GM12878 (cell line): ENCODE data around the gene PLEKHJ1. TPM values are rescaled to one million over a fixed set of nuclear protein-coding genes. Genes with fewer than 3 reads are reported as not detected.

Experiments used
- ATAC-seq: fragments of 200-7000 bp; cut with Tn5 transposase; 3 replicates; pipeline ENCODE4 v1.9.1; 2020; ENCODE audit warnings: mild to moderate bottlenecking, moderate library complexity
- BruUV-seq: library from RNA; stranded (reverse); fragments of 400-500 nt; replicated peaks from 2 replicates; lab custom pipeline; 2021; lab: Mats Ljungman, UMichigan
- CTCF ChIA-PET: fragments of 300-600 bp; sonication (Branson Sonifier 250); formaldehyde crosslinking; extraction: SDS; loops from one replicate; lab custom pipeline; 2021; ENCODE audit warnings: inconsistent platforms; lab: Yijun Ruan, JAX
- POLR2A ChIA-PET: fragments of 350-600 bp; formaldehyde crosslinking; extraction: SDS; loops from one replicate; lab custom pipeline; 2021; ENCODE audit warnings: inconsistent platforms; lab: Charles Lee
- RAD21 ChIA-PET: fragments of 300-600 bp; sonication (Branson Sonifier 250); formaldehyde crosslinking; loops from one replicate; lab custom pipeline; 2023; ENCODE audit warnings: antibody characterized with exemption; ENCODE audit not compliant: unreplicated experiment; lab: Charles Lee
- SMC1A ChIA-PET: fragments of 300-600 bp; sonication (Branson Sonifier 250); formaldehyde crosslinking; loops from one replicate; lab custom pipeline; 2023; ENCODE audit not compliant: unreplicated experiment, uncharacterized antibody; lab: Charles Lee
- DNase-seq: peaks from one replicate; pipeline ENCODE4 v3.0.0-alpha.2; 2011; ENCODE audit warnings: low read depth, low spot score
- FAIRE-seq: peaks from 3 replicates; lab custom pipeline; 2011; peaks lifted over from hg19 to GRCh38; lab: Jason Lieb, UNC
- H2AFZ ChIP-seq: 2 replicates; pipeline ENCODE4 v1.6.0; 2011; ENCODE audit warnings: low read depth, low read length, control low read depth; ENCODE audit not compliant: control insufficient read depth
- H3K27ac ChIP-seq: 2 replicates; pipeline ENCODE4 v1.5.1; 2011; ENCODE audit warnings: control low read depth; ENCODE audit not compliant: control insufficient read depth, insufficient read depth
- H3K27me3 ChIP-seq, 2 experiments: replicated peaks in 1 of 2; 2 replicates each; pipeline versions ENCODE4 v1.6.0 to v1.6.1; 2011; ENCODE audit warnings: low read length in 1 of 2; ENCODE audit not compliant: control insufficient read depth in 2 of 2, insufficient read depth in 2 of 2
- H3K36me3 ChIP-seq, 2 experiments: 2 replicates each; pipeline ENCODE4 v1.5.1; 2011; ENCODE audit warnings: low read length in 1 of 2; ENCODE audit not compliant: control insufficient read depth in 2 of 2, insufficient read depth in 2 of 2
- H3K4me1 ChIP-seq: 2 replicates; pipeline ENCODE4 v1.6.1; 2011; ENCODE audit warnings: mild to moderate bottlenecking, low read length, moderate library complexity, mixed read lengths; ENCODE audit not compliant: control insufficient read depth, insufficient read depth
- H3K4me2 ChIP-seq: 2 replicates; pipeline ENCODE4 v1.6.0; 2011; ENCODE audit warnings: control low read depth; ENCODE audit not compliant: control insufficient read depth, insufficient read depth
- H3K4me3 ChIP-seq: fragments of 200-600 bp; sonication (generic); 2 replicates; pipeline ENCODE4 v1.5.1; 2016
- H3K79me2 ChIP-seq: 2 replicates; pipeline ENCODE4 v1.6.0; 2011; ENCODE audit warnings: low read length; ENCODE audit not compliant: control insufficient read depth, insufficient read depth
- H3K9ac ChIP-seq: 2 replicates; pipeline ENCODE4 v1.8.0; 2011; ENCODE audit warnings: low read length, control low read depth, mixed read lengths; ENCODE audit not compliant: control insufficient read depth, insufficient read depth
- H3K9me3 ChIP-seq: replicated peaks from 3 replicates; pipeline ENCODE4 v1.5.1; 2011; ENCODE audit warnings: mild to moderate bottlenecking, low read length; ENCODE audit not compliant: control insufficient read depth, insufficient read depth
- H4K20me1 ChIP-seq: 2 replicates; pipeline ENCODE4 v1.6.0; 2011; ENCODE audit not compliant: control insufficient read depth, insufficient read depth
- BACH1 ChIP-seq: fragments of 450-650 bp; IDR thresholded peaks from 2 replicates; pipeline ENCODE4 v1.6.1; 2017; ENCODE audit warnings: mild to moderate bottlenecking, borderline replicate concordance
- CEBPB ChIP-seq, 2 experiments: fragments of 150-350 bp in 1 of 2; IDR thresholded peaks; 2 replicates each; pipeline ENCODE4 v1.6.1; 2012 to 2014; ENCODE audit warnings: low read depth in 2 of 2, low read length in 2 of 2, borderline replicate concordance in 1 of 2, inconsistent platforms in 1 of 2
- EGR1 ChIP-seq, 2 experiments: IDR thresholded peaks; 1 replicate in 1 of 2; 2 replicates in 1 of 2; pipeline ENCODE4 v1.6.1; 2011 to 2012; ENCODE audit warnings: low read depth in 2 of 2, low read length in 2 of 2, borderline replicate concordance in 1 of 2, mild to moderate bottlenecking in 1 of 2, moderate library complexity in 1 of 2
- HDAC6 ChIP-seq: fragments of 200-600 bp; sonication (generic); IDR thresholded peaks from one replicate; pipeline ENCODE4 v1.8.0; 2017; ENCODE audit warnings: antibody characterized with exemption; ENCODE audit not compliant: unreplicated experiment
- IKZF1 ChIP-seq: fragments of 450-650 bp; conservative IDR thresholded peaks from 2 replicates; pipeline ENCODE4 v1.6.1; 2017; ENCODE audit warnings: antibody characterized with exemption, mild to moderate bottlenecking
- IKZF2 ChIP-seq, 2 experiments: fragments of 450-650 bp; IDR thresholded peaks; 2 replicates each; pipeline ENCODE4 v1.6.1; 2017; ENCODE audit warnings: mild to moderate bottlenecking in 2 of 2, moderate library complexity in 2 of 2
- LARP7 ChIP-seq: fragments of 450-650 bp; IDR thresholded peaks from 2 replicates; pipeline ENCODE4 v1.6.1; 2017; ENCODE audit warnings: mild to moderate bottlenecking
- MTA2 ChIP-seq: fragments of 450-650 bp; IDR thresholded peaks from 2 replicates; pipeline ENCODE4 v1.6.1; 2016; ENCODE audit warnings: low read depth, mild to moderate bottlenecking, moderate library complexity
- MXI1 ChIP-seq: fragments of 150-350 bp; IDR thresholded peaks from 2 replicates; pipeline ENCODE4 v1.6.1; 2011; ENCODE audit warnings: low read depth, mild to moderate bottlenecking, inconsistent platforms, low read length, improper control_type of control experiment
- NFXL1 ChIP-seq: fragments of 450-650 bp; IDR thresholded peaks from 2 replicates; pipeline ENCODE4 v1.6.1; 2017; ENCODE audit warnings: antibody characterized with exemption, mild to moderate bottlenecking, borderline replicate concordance
- RELA ChIP-seq: fragments of 450-650 bp; IDR thresholded peaks from 2 replicates; pipeline ENCODE4 v1.8.0; 2014; ENCODE audit warnings: borderline replicate concordance; ENCODE audit not compliant: partially characterized antibody
- SIN3A ChIP-seq: IDR thresholded peaks from 2 replicates; pipeline ENCODE4 v1.6.1; 2012; ENCODE audit warnings: low read depth, low read length, improper control_type of control experiment
- SREBF2 ChIP-seq: IDR thresholded peaks from 2 replicates; pipeline ENCODE4 v1.6.1; 2012; ENCODE audit warnings: mild to moderate bottlenecking, low read length
- SUPT20H ChIP-seq: IDR thresholded peaks from 2 replicates; pipeline ENCODE4 v1.6.1; 2011; ENCODE audit warnings: low read depth, mild to moderate bottlenecking, low read length, moderate library complexity, borderline replicate concordance; ENCODE audit not compliant: control insufficient read depth
- ZNF207 ChIP-seq: fragments of 450-650 bp; IDR thresholded peaks from 2 replicates; pipeline ENCODE4 v1.6.1; 2014; ENCODE audit warnings: antibody characterized with exemption, mild to moderate bottlenecking, borderline replicate concordance
- WGBS: methylation state at CpG from one replicate; pipeline ENCODE4 v1.1.6; 2016; ENCODE audit warnings: low lambda C conversion rate; ENCODE audit not compliant: insufficient replicate concordance, insufficient coverage; ENCODE audit errors: missing lambda C conversion rate; 5-methylcytosine and 5-hydroxymethylcytosine counted together
- in situ Hi-C: fragments of 300-500 bp; cut with MboI; formaldehyde crosslinking; loops from 9 replicates; pipeline ENCODE4 v1.14.3; 2018; ENCODE audit warnings: mixed read lengths
- intact Hi-C: fragments of 100-400 bp; cut with micrococcal nuclease; formaldehyde crosslinking; loops from one replicate; pipeline ENCODE4 v1.14.2; 2022; ENCODE audit not compliant: unreplicated experiment
- polyA plus RNA-seq, 11 experiments: library from polyadenylated mRNA; depleted of rRNA in 4 of 11; unstranded in 6 of 11; stranded (reverse) in 5 of 11; fragments of >200 nt; fragmentation: Nextera tagmentation in 4 of 11; fragmentation: Illumina TruSeq in 1 of 11; extraction: Ambion mirVana in 4 of 11; extraction: Trizol in 1 of 11; gene quantifications; 1 replicate in 1 of 11; 2 replicates in 10 of 11; pipeline versions ENCODE4 v1.2.1 to v1.2.3, GENCODE V29; 2011 to 2016; ENCODE audit warnings: inconsistent platforms in 2 of 11, missing spikeins in 2 of 11, low read depth in 1 of 11
- total RNA-seq, 4 experiments: library from RNA; depleted of rRNA in 3 of 4; stranded (reverse); fragments of >200 nt in 3 of 4; fragmentation: Illumina TruSeq in 1 of 4; extraction: Trizol in 1 of 4; gene quantifications; 2 replicates each; pipeline versions ENCODE4 v1.2.1 to v1.2.3, GENCODE V29; 2013 to 2021
- TF ChIP-seq, protein P1 (sequence below): fragments of 450-650 bp; conservative IDR thresholded peaks from 2 replicates; pipeline ENCODE4 v1.6.1; 2017; ENCODE audit warnings: mild to moderate bottlenecking, moderate library complexity
- TF ChIP-seq, protein P2 (sequence below): fragments of 450-650 bp; IDR thresholded peaks from 2 replicates; pipeline ENCODE4 v1.6.1; 2017; ENCODE audit warnings: low read depth, mild to moderate bottlenecking, moderate library complexity

The PLEKHJ1 gene
- total and polyA plus RNA-seq, 10 of the 15 experiments (the other 5 are each of a cell fraction or from before 2014, with no cell fraction given): 1.3 to 133 (median 75.0) TPM

DNA sequence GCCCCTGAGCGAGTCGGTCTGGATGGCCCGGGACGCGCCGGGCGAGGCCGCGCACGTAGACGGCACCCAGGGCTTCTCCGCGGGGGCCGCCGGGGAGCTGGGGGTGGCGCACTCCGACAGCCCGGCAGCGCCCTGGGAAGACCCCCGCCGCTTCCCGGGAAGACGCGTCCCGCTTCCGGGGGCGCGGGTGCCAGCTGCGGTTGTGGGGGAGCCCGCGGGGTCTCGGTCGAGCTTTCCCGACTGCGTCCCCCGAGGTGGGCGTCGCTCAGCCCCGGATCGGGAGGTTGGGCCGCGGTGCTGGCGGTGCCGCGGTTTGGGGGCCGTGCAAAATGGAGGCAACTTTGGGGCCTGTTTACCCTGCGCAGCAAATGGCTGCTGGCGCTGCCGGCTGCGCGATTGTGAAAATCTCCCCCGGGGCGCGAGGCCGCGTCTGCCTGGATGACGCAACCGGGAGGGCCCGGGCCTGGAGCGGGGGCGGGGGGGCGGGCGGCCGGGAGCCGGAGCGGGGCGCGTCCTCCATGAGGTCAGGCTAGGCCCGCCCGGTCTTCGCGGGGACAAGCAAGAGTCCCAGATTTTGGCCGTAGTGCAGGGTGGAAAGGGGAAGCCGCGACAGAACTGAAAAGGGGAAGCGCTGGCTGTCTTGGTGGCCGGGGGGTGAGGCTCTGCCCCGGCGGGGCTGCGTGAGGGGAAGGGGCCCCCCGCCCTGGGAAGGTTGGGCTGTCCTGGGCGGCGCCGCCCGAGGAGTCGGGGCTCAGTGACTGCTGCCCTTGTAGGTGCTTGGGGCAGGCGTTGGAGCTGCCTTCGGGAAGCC lies 34.5 kb upstream of the PLEKHJ1 start:
- peaks cover 4 to 19% of the 10 kb centered on the region in 2 experiments for H3K36me3 ChIP-seq
- WGBS: under 1% methylated on average over 69 of the region's 88 CpGs
- H3K4me3 ChIP-seq: peak overlapping the region; percentile 95
- RAD21 ChIA-PET: interaction anchor here (0.8 to 4.5 kb wide), 6 partner anchors 11 to 103 kb away, joined by 3 to 44 read pairs (median 4); no protein-coding TSS in a partner anchor
- no peaks in the 10 kb centered on the region for H3K9me3 ChIP-seq
- H3K9ac ChIP-seq: peak overlapping the region; percentile 97
- peaks cover 58% of the 10 kb centered on the region for H3K79me2 ChIP-seq
- FAIRE-seq: no peak
- peaks cover 13% of the 10 kb centered on the region for H4K20me1 ChIP-seq
- POLR2A ChIA-PET: interaction anchor here (0.5 to 3.5 kb wide), 6 partner anchors 9 to 407 kb away, joined by 3 to 36 read pairs (median 5); no protein-coding TSS in a partner anchor
- H3K27ac ChIP-seq: peak overlapping the region; percentile 89
- intact Hi-C loops: loop anchor here (5.0 to 10.0 kb wide), 2 partner anchors 352 to 514 kb away; partner anchors contain the start of genes SGTA and THOP1
- ATAC-seq: peak; percentile 28
- no peak for DNase-seq
- H3K4me1 ChIP-seq: peaks cover 21% of the 10 kb centered on the region
- CTCF ChIA-PET: interaction anchor here (0.6 to 6.4 kb wide), 7 partner anchors 9 to 119 kb away, joined by 3 to 46 read pairs (median 5); no protein-coding TSS in a partner anchor
- in situ Hi-C loops: loop anchor here (5.0 to 10.0 kb wide), 3 partner anchors 33 to 344 kb away; partner anchors contain the start of genes PLEKHJ1 and SF3A2
- no peaks in the 10 kb centered on the region for H3K27me3 ChIP-seq
- SMC1A ChIA-PET: interaction anchor here (0.6 to 5.1 kb wide), 5 partner anchors 12 to 115 kb away, joined by 3 to 30 read pairs (median 4); no protein-coding TSS in a partner anchor
- peak overlapping the region; percentile 57; the same call in 1 of the 2 replicates for H3K4me2 ChIP-seq
- H2AFZ ChIP-seq: no peak overlapping the region
- BruUV-seq: no TSS peak
- TF ChIP-seq ZNF207 (peak; percentile 76; the same call in 1 of the 2 replicates), LARP7 (peak; percentile 89), BACH1 (peak; percentile 92; the same call in 1 of the 2 replicates), RELA (no peak), IKZF1 (peak; percentile 82), HDAC6 (no peak), IKZF2 (IDR thresholded peaks at IDR 0.05) (0 out of 4 replicates have a peak, but pooled peaks of 1 of the 2 experiments have one; percentile 16), NFXL1 (no peak), SUPT20H (no peak), SREBF2 (no peak), CEBPB (IDR thresholded peaks at IDR 0.05; ENCODE audit: borderline replicate concordance in 1 of 2, low read depth in 2 of 2, low read length in 2 of 2) (peak in 1 of 2 experiments; percentile 12; a peak in 1 of 4 replicates), MXI1 (0 out of 2 replicates have a peak, but pooled peaks have one; percentile 17), MTA2 (no peak), EGR1 (IDR thresholded peaks at IDR 0.05; ENCODE audit: borderline replicate concordance in 1 of 2, low read depth in 2 of 2, low read length in 2 of 2) (peak in 1 of 2 experiments; percentile 80; a peak in 2 of 3 replicates), SIN3A (no peak; the same call in 1 of the 2 replicates)
- TF ChIP-seq, protein P1, sequence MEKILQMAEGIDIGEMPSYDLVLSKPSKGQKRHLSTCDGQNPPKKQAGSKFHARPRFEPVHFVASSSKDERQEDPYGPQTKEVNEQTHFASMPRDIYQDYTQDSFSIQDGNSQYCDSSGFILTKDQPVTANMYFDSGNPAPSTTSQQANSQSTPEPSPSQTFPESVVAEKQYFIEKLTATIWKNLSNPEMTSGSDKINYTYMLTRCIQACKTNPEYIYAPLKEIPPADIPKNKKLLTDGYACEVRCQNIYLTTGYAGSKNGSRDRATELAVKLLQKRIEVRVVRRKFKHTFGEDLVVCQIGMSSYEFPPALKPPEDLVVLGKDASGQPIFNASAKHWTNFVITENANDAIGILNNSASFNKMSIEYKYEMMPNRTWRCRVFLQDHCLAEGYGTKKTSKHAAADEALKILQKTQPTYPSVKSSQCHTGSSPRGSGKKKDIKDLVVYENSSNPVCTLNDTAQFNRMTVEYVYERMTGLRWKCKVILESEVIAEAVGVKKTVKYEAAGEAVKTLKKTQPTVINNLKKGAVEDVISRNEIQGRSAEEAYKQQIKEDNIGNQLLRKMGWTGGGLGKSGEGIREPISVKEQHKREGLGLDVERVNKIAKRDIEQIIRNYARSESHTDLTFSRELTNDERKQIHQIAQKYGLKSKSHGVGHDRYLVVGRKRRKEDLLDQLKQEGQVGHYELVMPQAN: peak; percentile 42
- TF ChIP-seq, protein P2, sequence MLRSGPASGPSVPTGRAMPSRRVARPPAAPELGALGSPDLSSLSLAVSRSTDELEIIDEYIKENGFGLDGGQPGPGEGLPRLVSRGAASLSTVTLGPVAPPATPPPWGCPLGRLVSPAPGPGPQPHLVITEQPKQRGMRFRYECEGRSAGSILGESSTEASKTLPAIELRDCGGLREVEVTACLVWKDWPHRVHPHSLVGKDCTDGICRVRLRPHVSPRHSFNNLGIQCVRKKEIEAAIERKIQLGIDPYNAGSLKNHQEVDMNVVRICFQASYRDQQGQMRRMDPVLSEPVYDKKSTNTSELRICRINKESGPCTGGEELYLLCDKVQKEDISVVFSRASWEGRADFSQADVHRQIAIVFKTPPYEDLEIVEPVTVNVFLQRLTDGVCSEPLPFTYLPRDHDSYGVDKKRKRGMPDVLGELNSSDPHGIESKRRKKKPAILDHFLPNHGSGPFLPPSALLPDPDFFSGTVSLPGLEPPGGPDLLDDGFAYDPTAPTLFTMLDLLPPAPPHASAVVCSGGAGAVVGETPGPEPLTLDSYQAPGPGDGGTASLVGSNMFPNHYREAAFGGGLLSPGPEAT: no peak
